HepG2 (cell line): ENCODE measurements around the gene PELI2. TPM values are rescaled to one million over a fixed set of nuclear protein-coding genes. Genes with fewer than 3 reads are reported as not detected.

Experiments
- ATAC-seq: fragments of 200-7000 bp; cut with Tn5 transposase; 3 replicates; pipeline ENCODE4 v1.9.1; 2020; ENCODE audit warnings: mild to moderate bottlenecking, moderate library complexity
- BruUV-seq: library from RNA; stranded (reverse); fragments of 400-500 nt; replicated peaks from 2 replicates; lab custom pipeline; 2021; lab: Mats Ljungman, UMichigan
- CTCF ChIA-PET: fragments of 300-600 bp; formaldehyde crosslinking; extraction: SDS; loops from one replicate; lab custom pipeline; 2021; ENCODE audit warnings: low total read pairs, inconsistent platforms, low intra/inter-chr PET ratio; lab: Yijun Ruan, JAX
- POLR2A ChIA-PET: fragments of 350-600 bp; sonication (Branson Sonifier 250); formaldehyde crosslinking; loops from one replicate; lab custom pipeline; 2020; ENCODE audit warnings: antibody characterized with exemption, inconsistent platforms; lab: Yijun Ruan, JAX
- DNase-seq: peaks from one replicate; pipeline ENCODE4 v3.0.0-alpha.2; 2015; ENCODE audit warnings: low spot score
- FAIRE-seq: peaks from 3 replicates; lab custom pipeline; 2011; peaks lifted over from hg19 to GRCh38; lab: Jason Lieb, UNC
- H2AFZ ChIP-seq: one replicate; pipeline ENCODE4 v1.6.1; 2011; ENCODE audit warnings: low read length, inconsistent platforms
- H3K27ac ChIP-seq: fragments of 300-600 bp; 3 replicates; pipeline ENCODE4 v1.8.0; 2011; ENCODE audit warnings: mixed run types, mild to moderate bottlenecking, mixed read lengths, low read length, inconsistent platforms; ENCODE audit not compliant: insufficient read depth; ENCODE audit errors: extremely low read length
- H3K27me3 ChIP-seq, 2 experiments: fragments of 200-600 bp in 1 of 2; 2 replicates in 1 of 2; 3 replicates in 1 of 2; pipeline versions ENCODE4 v1.6.0 to v1.8.0; 2011; ENCODE audit warnings: low read length in 2 of 2, mild to moderate bottlenecking in 2 of 2, moderate library complexity in 2 of 2, inconsistent platforms in 1 of 2; ENCODE audit not compliant: insufficient read depth in 2 of 2, control insufficient read depth in 1 of 2
- H3K36me3 ChIP-seq, 2 experiments: fragments of 200-600 bp in 1 of 2; replicated peaks in 1 of 2; 2 replicates in 1 of 2; 3 replicates in 1 of 2; pipeline versions ENCODE4 v1.5.1 to v1.8.0; 2011; ENCODE audit warnings: low read length in 2 of 2, inconsistent platforms in 1 of 2; ENCODE audit not compliant: insufficient read depth in 2 of 2, control insufficient read depth in 1 of 2
- H3K4me1 ChIP-seq: 2 replicates; pipeline ENCODE4 v1.5.1; 2012; ENCODE audit warnings: low read length, inconsistent platforms; ENCODE audit not compliant: insufficient read depth
- H3K4me2 ChIP-seq: 2 replicates; pipeline ENCODE4 v1.6.0; 2011; ENCODE audit warnings: low read depth, low read length, inconsistent platforms
- H3K4me3 ChIP-seq, 3 experiments: fragments of 200-600 bp in 1 of 3; sonication (generic), shearing (Covaris generic) in 1 of 3; replicated peaks in 1 of 3; 2 replicates each; pipeline ENCODE4 v1.5.1; 2011 to 2016; ENCODE audit warnings: low read length in 3 of 3, inconsistent platforms in 2 of 3, low read depth in 2 of 3, mild to moderate bottlenecking in 2 of 3, control low read depth in 1 of 3, mixed read lengths in 1 of 3; ENCODE audit not compliant: insufficient read depth in 1 of 3
- H3K79me2 ChIP-seq: one replicate; pipeline ENCODE4 v1.6.1; 2011; ENCODE audit warnings: low read length, inconsistent platforms; ENCODE audit not compliant: insufficient read depth
- H3K9ac ChIP-seq: 2 replicates; pipeline ENCODE4 v1.6.0; 2011; ENCODE audit warnings: mild to moderate bottlenecking, low read depth, low read length, inconsistent platforms; ENCODE audit not compliant: insufficient read depth
- H3K9me3 ChIP-seq: 2 replicates; pipeline ENCODE4 v1.5.1; 2012; ENCODE audit warnings: mild to moderate bottlenecking, low read length
- H4K20me1 ChIP-seq: 2 replicates; pipeline ENCODE4 v1.6.0; 2011; ENCODE audit warnings: inconsistent platforms, mild to moderate bottlenecking, low read length, moderate library complexity; ENCODE audit not compliant: insufficient read depth
- CENPBD1 ChIP-seq: sonication (generic); formaldehyde crosslinking; IDR thresholded peaks from 2 replicates; pipeline ENCODE4 v1.8.0; 2022; ENCODE audit warnings: missing genetic modification reagents, low read depth, mild to moderate bottlenecking, borderline replicate concordance
- ETV6 ChIP-seq: sonication (generic); formaldehyde crosslinking; conservative IDR thresholded peaks from 2 replicates; pipeline ENCODE4 v1.4.0; 2020; ENCODE audit warnings: missing genetic modification reagents
- GPN1 ChIP-seq: sonication (generic); formaldehyde crosslinking; IDR thresholded peaks from 2 replicates; pipeline ENCODE4 v1.5.1; 2020; ENCODE audit warnings: missing genetic modification reagents, borderline replicate concordance
- HOXA7 ChIP-seq: sonication (generic); formaldehyde crosslinking; IDR thresholded peaks from 2 replicates; pipeline ENCODE4 v1.8.1; 2022; ENCODE audit warnings: mild to moderate bottlenecking, missing genetic modification reagents, moderate library complexity
- NAIF1 ChIP-seq: sonication (generic); formaldehyde crosslinking; IDR thresholded peaks from 2 replicates; pipeline ENCODE4 v1.5.0; 2020; ENCODE audit warnings: mild to moderate bottlenecking, missing genetic modification reagents, borderline replicate concordance
- PBX2 ChIP-seq: IDR thresholded peaks from 2 replicates; pipeline ENCODE4 v1.6.1; 2016; ENCODE audit warnings: control low read depth
- RCOR2 ChIP-seq: IDR thresholded peaks from 2 replicates; pipeline ENCODE4 v1.6.1; 2016; ENCODE audit warnings: missing biosample characterization, missing genetic modification reagents
- SALL2 ChIP-seq: sonication (generic); formaldehyde crosslinking; IDR thresholded peaks from 2 replicates; pipeline ENCODE4 v1.8.1; 2023; ENCODE audit warnings: mild to moderate bottlenecking, missing genetic modification reagents, inconsistent platforms
- THAP11 ChIP-seq: IDR thresholded peaks from 2 replicates; pipeline ENCODE4 v1.6.1; 2016; ENCODE audit warnings: missing biosample characterization, missing genetic modification reagents
- ZBTB21 ChIP-seq: sonication (generic); formaldehyde crosslinking; IDR thresholded peaks from 2 replicates; pipeline ENCODE4 v1.4.0; 2020; ENCODE audit warnings: missing genetic modification reagents
- ZNF318 ChIP-seq: sonication (generic); formaldehyde crosslinking; IDR thresholded peaks from 2 replicates; pipeline ENCODE4 v1.4.0; 2020; ENCODE audit warnings: mild to moderate bottlenecking, missing genetic modification reagents
- ZNF460 ChIP-seq: sonication (generic); formaldehyde crosslinking; IDR thresholded peaks from 2 replicates; pipeline ENCODE4 v1.5.1; 2020; ENCODE audit warnings: missing genetic modification reagents, mild to moderate bottlenecking, borderline replicate concordance
- ZNF777 ChIP-seq: sonication (generic); formaldehyde crosslinking; IDR thresholded peaks from 2 replicates; pipeline ENCODE4 v1.4.0; 2020; ENCODE audit warnings: missing genetic modification reagents
- ZNF782 ChIP-seq: sonication (generic); formaldehyde crosslinking; IDR thresholded peaks from 2 replicates; pipeline ENCODE4 v1.4.0; 2020; ENCODE audit warnings: missing genetic modification reagents, mild to moderate bottlenecking, borderline replicate concordance
- ZSCAN25 ChIP-seq: sonication (generic); formaldehyde crosslinking; IDR thresholded peaks from 2 replicates; pipeline ENCODE4 v1.8.0; 2022; ENCODE audit warnings: mild to moderate bottlenecking, missing genetic modification reagents
- WGBS: methylation state at CpG from one replicate; pipeline ENCODE4 v1.1.6; 2017; ENCODE audit warnings: low lambda C conversion rate; 5-methylcytosine and 5-hydroxymethylcytosine counted together
- in situ Hi-C: cut with HindIII; loops from 2 replicates; pipeline ENCODE4 v1.10.0; 2017; ENCODE audit warnings: low pct_unique_long_range_greater_than_20kb; ENCODE audit not compliant: extremely low pct_ligation_motif_present
- intact Hi-C: fragments of 100-400 bp; cut with micrococcal nuclease; formaldehyde crosslinking; loops from one replicate; pipeline ENCODE4 v1.10.0; 2022; ENCODE audit not compliant: unreplicated experiment
- polyA plus RNA-seq, 8 experiments: library from polyadenylated mRNA; depleted of rRNA in 3 of 8; stranded (reverse) in 7 of 8; unstranded in 1 of 8; fragments of >200 nt; fragmentation: Illumina TruSeq in 4 of 8; extraction: Trizol in 4 of 8; gene quantifications; 2 replicates each; pipeline versions ENCODE4 v1.2.1 to v1.2.3, GENCODE V29; 2011 to 2016; ENCODE audit warnings: low read depth in 4 of 8, missing spikeins in 1 of 8, mixed read lengths in 1 of 8; ENCODE audit not compliant: insufficient read depth in 1 of 8
- total RNA-seq, 5 experiments: library from RNA; depleted of rRNA; stranded (reverse); fragments of >200 nt; fragmentation: Illumina TruSeq; extraction: Trizol; gene quantifications; 2 replicates each; pipeline ENCODE4 v1.2.3, GENCODE V29; 2016; ENCODE audit warnings: low read depth in 1 of 5

PELI2 gene
- total and polyA plus RNA-seq, 2 of the 13 experiments (the other 11 are each of a cell fraction or from before 2014, with no cell fraction given): 0.07 TPM; not detected in 1

GRCh38 chr14:56207626-56208292 lies 89.5 kb downstream of the PELI2 start (continued):
- TF ChIP-seq THAP11 (CRISPR knock-in tag) (no peak), ZNF460 (CRISPR knock-in tag) (no peak), ZNF777 (CRISPR knock-in tag) (no peak), ZBTB21 (CRISPR knock-in tag) (no peak), SALL2 (no peak), ZNF782 (CRISPR knock-in tag) (no peak), CENPBD1 (CRISPR knock-in tag) (no peak), HOXA7 (CRISPR knock-in tag) (no peak), RCOR2 (no peak)

- 2% methylated on average over 3 of the region's 3 CpGs for WGBS
- no peak overlapping the region for H3K9ac ChIP-seq
- H3K4me2 ChIP-seq: no peak overlapping the region
- no peaks in the 10 kb centered on the region; a peak in 2 of 5 replicates for H3K27me3 ChIP-seq
- H3K4me3 ChIP-seq: no peak overlapping the region
- no peaks in the 10 kb centered on the region for H3K36me3 ChIP-seq
- CTCF ChIA-PET: no interaction called here
- BruUV-seq: no TSS peak
- no peak overlapping the region for H2AFZ ChIP-seq
- no peak overlapping the region for H3K27ac ChIP-seq
- ATAC-seq (no peak), FAIRE-seq (no peak), DNase-seq (no peak)
- H3K4me1 ChIP-seq: no peaks in the 10 kb centered on the region
- in situ Hi-C loops: no loop called here
- H4K20me1 ChIP-seq: no peaks in the 10 kb centered on the region
- intact Hi-C loops: no loop called here
- no peaks in the 10 kb centered on the region for H3K79me2 ChIP-seq
- POLR2A ChIA-PET: no interaction called here
- H3K9me3 ChIP-seq: no peaks in the 10 kb centered on the region
- TF ChIP-seq NAIF1 (CRISPR knock-in tag) (no peak), ZSCAN25 (CRISPR knock-in tag) (no peak), PBX2 (CRISPR knock-in tag) (no peak), GPN1 (CRISPR knock-in tag) (no peak), ZNF318 (no peak), ETV6 (CRISPR knock-in tag) (no peak)
Observed at GRCh38 chr14:56208520-56208919, 90.3 kb downstream of the PELI2 start.
